HepG2 (cell line): ENCODE measurements around the gene CASP4. TPM values are rescaled to one million over a fixed set of nuclear protein-coding genes. Genes with fewer than 3 reads are reported as not detected.

Source experiments
- BHLHE40 ChIP-seq: IDR thresholded peaks from 2 replicates; pipeline ENCODE4 v1.6.1; 2011; ENCODE audit warnings: low read length, improper control_type of control experiment
- BRD4 ChIP-seq: sonication (generic); formaldehyde crosslinking; IDR thresholded peaks from 2 replicates; pipeline ENCODE4 v1.4.0; 2020; ENCODE audit warnings: missing genetic modification reagents
- ELF1 ChIP-seq: sonication (generic); formaldehyde crosslinking; IDR thresholded peaks from 2 replicates; pipeline ENCODE4 v1.4.0; 2020; ENCODE audit warnings: missing genetic modification reagents
- ELF3 ChIP-seq: IDR thresholded peaks from 2 replicates; pipeline ENCODE4 v1.6.1; 2016; ENCODE audit warnings: missing genetic modification reagents, missing compliant biosample characterization
- JUNB ChIP-seq: sonication (generic); formaldehyde crosslinking; IDR thresholded peaks from 2 replicates; pipeline ENCODE4 v1.8.0; 2022; ENCODE audit warnings: missing genetic modification reagents, mild to moderate bottlenecking, borderline replicate concordance
- JUND ChIP-seq: sonication (generic); formaldehyde crosslinking; IDR thresholded peaks from 2 replicates; pipeline ENCODE4 v1.8.0; 2022; ENCODE audit warnings: mild to moderate bottlenecking, missing genetic modification reagents
- MEF2D ChIP-seq: sonication (generic); formaldehyde crosslinking; IDR thresholded peaks from 2 replicates; pipeline ENCODE4 v1.5.1; 2020; ENCODE audit warnings: mild to moderate bottlenecking, missing genetic modification reagents
- NKX3-1 ChIP-seq: sonication (generic); formaldehyde crosslinking; IDR thresholded peaks from 2 replicates; pipeline ENCODE4 v1.5.0; 2020; ENCODE audit warnings: missing genetic modification reagents
- POLR2G ChIP-seq: fragments of 200-400 bp; formaldehyde crosslinking; IDR thresholded peaks from 2 replicates; pipeline ENCODE4 v1.6.1; 2018; ENCODE audit warnings: mild to moderate bottlenecking, low read depth, low read length, moderate library complexity
- SP2 ChIP-seq: sonication (generic); formaldehyde crosslinking; IDR thresholded peaks from 2 replicates; pipeline ENCODE4 v1.5.1; 2020; ENCODE audit warnings: mild to moderate bottlenecking, missing genetic modification reagents
- U2AF1 ChIP-seq: fragments of 200-400 bp; formaldehyde crosslinking; optimal IDR thresholded peaks from 2 replicates; pipeline ENCODE3; 2017; ENCODE audit warnings: mild to moderate bottlenecking, low read depth, low read length
- ZFY ChIP-seq: sonication (generic); formaldehyde crosslinking; IDR thresholded peaks from 2 replicates; pipeline ENCODE4 v1.4.0; 2020; ENCODE audit warnings: missing genetic modification reagents
- ZNF431 ChIP-seq: sonication (generic); formaldehyde crosslinking; IDR thresholded peaks from 2 replicates; pipeline ENCODE4 v1.9.0; 2022; ENCODE audit warnings: missing genetic modification reagents, low read depth, mild to moderate bottlenecking, borderline replicate concordance
- ZNF550 ChIP-seq: sonication (generic); formaldehyde crosslinking; IDR thresholded peaks from 2 replicates; pipeline ENCODE4 v1.4.0; 2020; ENCODE audit warnings: mild to moderate bottlenecking, missing genetic modification reagents, borderline replicate concordance
- ZNF556 ChIP-seq: sonication (generic); formaldehyde crosslinking; IDR thresholded peaks from 2 replicates; pipeline ENCODE4 v1.4.0; 2020; ENCODE audit warnings: mild to moderate bottlenecking, missing genetic modification reagents, borderline replicate concordance
- ZNF557 ChIP-seq: sonication (generic); formaldehyde crosslinking; IDR thresholded peaks from 2 replicates; pipeline ENCODE4 v1.4.0; 2020; ENCODE audit warnings: missing genetic modification reagents
- ZNF572 ChIP-seq: sonication (generic); formaldehyde crosslinking; IDR thresholded peaks from 2 replicates; pipeline ENCODE4 v1.5.1; 2020; ENCODE audit warnings: mild to moderate bottlenecking, missing genetic modification reagents
- ZNF644 ChIP-seq: IDR thresholded peaks from 2 replicates; pipeline ENCODE4 v1.6.1; 2016; ENCODE audit warnings: low read depth
- ZNF678 ChIP-seq: sonication (generic); formaldehyde crosslinking; IDR thresholded peaks from 2 replicates; pipeline ENCODE4 v1.4.0; 2020; ENCODE audit warnings: mild to moderate bottlenecking, missing genetic modification reagents
- polyA plus RNA-seq, 8 experiments: library from polyadenylated mRNA; depleted of rRNA in 3 of 8; stranded (reverse) in 7 of 8; unstranded in 1 of 8; fragments of >200 nt; fragmentation: Illumina TruSeq in 4 of 8; extraction: Trizol in 4 of 8; gene quantifications; 2 replicates each; pipeline versions ENCODE4 v1.2.1 to v1.2.3, GENCODE V29; 2011 to 2016; ENCODE audit warnings: low read depth in 4 of 8, missing spikeins in 1 of 8, mixed read lengths in 1 of 8; ENCODE audit not compliant: insufficient read depth in 1 of 8
- total RNA-seq, 5 experiments: library from RNA; depleted of rRNA; stranded (reverse); fragments of >200 nt; fragmentation: Illumina TruSeq; extraction: Trizol; gene quantifications; 2 replicates each; pipeline ENCODE4 v1.2.3, GENCODE V29; 2016; ENCODE audit warnings: low read depth in 1 of 5
- TF ChIP-seq, protein P1 (sequence below): sonication (generic); formaldehyde crosslinking; IDR thresholded peaks from 2 replicates; pipeline ENCODE4 v1.9.0; 2021; ENCODE audit warnings: missing genetic modification reagents, borderline replicate concordance
- TF ChIP-seq, protein P2 (sequence below): sonication (generic); formaldehyde crosslinking; IDR thresholded peaks from 2 replicates; pipeline ENCODE4 v1.8.1; 2023; ENCODE audit warnings: mild to moderate bottlenecking, missing genetic modification reagents, borderline replicate concordance
- TF ChIP-seq, protein P3 (sequence below): IDR thresholded peaks from 2 replicates; pipeline ENCODE4 v1.6.1; 2016; ENCODE audit warnings: missing compliant biosample characterization, missing genetic modification reagents, borderline replicate concordance
- TF ChIP-seq, protein P4 (sequence below): sonication (generic); formaldehyde crosslinking; IDR thresholded peaks from 2 replicates; pipeline ENCODE4 v1.4.0; 2020; ENCODE audit warnings: mild to moderate bottlenecking, missing genetic modification reagents
- TF ChIP-seq, protein P5 (sequence below): sonication (generic); formaldehyde crosslinking; IDR thresholded peaks from 2 replicates; pipeline ENCODE4 v1.4.0; 2020; ENCODE audit warnings: low read depth, mild to moderate bottlenecking, missing genetic modification reagents
- TF ChIP-seq, protein P6 (sequence below): IDR thresholded peaks from 2 replicates; pipeline ENCODE4 v1.6.1; 2016; ENCODE audit warnings: low read depth, control low read depth

Gene CASP4
- total and polyA plus RNA-seq, 2 of the 13 experiments (the other 11 are each of a cell fraction or from before 2014, with no cell fraction given): 56.4 to 69.8 TPM

DNA sequence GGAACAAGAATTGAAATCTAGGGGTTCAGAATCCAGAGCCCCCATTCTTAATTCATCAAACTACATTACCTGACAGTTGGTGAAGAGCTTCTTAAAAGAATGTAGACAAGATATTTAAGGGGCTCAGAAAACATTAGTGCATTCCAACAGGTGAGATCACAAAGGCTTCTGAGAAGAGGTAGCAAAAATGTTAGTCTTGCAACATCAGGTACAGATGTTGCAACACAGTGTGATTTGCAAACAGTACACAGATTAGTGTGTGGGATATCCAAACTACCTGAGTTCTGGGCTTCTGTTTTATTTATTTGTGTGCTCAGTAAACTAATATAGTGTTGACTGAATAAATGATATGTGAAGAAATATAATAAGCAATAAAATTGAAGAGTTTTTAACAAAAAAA is 11.8 kb downstream of the CASP4 start (continued):
- TF ChIP-seq, protein P1, sequence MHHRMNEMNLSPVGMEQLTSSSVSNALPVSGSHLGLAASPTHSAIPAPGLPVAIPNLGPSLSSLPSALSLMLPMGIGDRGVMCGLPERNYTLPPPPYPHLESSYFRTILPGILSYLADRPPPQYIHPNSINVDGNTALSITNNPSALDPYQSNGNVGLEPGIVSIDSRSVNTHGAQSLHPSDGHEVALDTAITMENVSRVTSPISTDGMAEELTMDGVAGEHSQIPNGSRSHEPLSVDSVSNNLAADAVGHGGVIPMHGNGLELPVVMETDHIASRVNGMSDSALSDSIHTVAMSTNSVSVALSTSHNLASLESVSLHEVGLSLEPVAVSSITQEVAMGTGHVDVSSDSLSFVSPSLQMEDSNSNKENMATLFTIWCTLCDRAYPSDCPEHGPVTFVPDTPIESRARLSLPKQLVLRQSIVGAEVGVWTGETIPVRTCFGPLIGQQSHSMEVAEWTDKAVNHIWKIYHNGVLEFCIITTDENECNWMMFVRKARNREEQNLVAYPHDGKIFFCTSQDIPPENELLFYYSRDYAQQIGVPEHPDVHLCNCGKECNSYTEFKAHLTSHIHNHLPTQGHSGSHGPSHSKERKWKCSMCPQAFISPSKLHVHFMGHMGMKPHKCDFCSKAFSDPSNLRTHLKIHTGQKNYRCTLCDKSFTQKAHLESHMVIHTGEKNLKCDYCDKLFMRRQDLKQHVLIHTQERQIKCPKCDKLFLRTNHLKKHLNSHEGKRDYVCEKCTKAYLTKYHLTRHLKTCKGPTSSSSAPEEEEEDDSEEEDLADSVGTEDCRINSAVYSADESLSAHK (CRISPR knock-in tag): no peak
- TF ChIP-seq ZNF557 (CRISPR knock-in tag) (no peak), JUND (CRISPR knock-in tag) (no peak), MEF2D (CRISPR knock-in tag) (no peak), ELF3 (CRISPR knock-in tag) (peak; percentile 57; the same call in 1 of the 2 replicates), BHLHE40 (no peak), ELF1 (CRISPR knock-in tag) (no peak), NKX3-1 (CRISPR knock-in tag) (no peak), ZNF572 (CRISPR knock-in tag) (no peak), ZNF431 (CRISPR knock-in tag) (no peak), SP2 (CRISPR knock-in tag) (no peak), ZNF678 (CRISPR knock-in tag) (no peak), ZNF556 (CRISPR knock-in tag) (no peak), U2AF1 (no peak), ZNF644 (CRISPR knock-in tag) (peak; percentile 59; the same call in 1 of the 2 replicates), ZNF550 (CRISPR knock-in tag) (no peak), ZFY (CRISPR knock-in tag) (no peak), JUNB (CRISPR knock-in tag) (no peak), POLR2G (no peak), BRD4 (CRISPR knock-in tag) (no peak)
- TF ChIP-seq, protein P2, sequence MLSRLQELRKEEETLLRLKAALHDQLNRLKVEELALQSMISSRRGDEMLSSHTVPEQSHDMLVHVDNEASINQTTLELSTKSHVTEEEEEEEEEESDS (CRISPR knock-in tag): no peak
- TF ChIP-seq, protein P3, sequence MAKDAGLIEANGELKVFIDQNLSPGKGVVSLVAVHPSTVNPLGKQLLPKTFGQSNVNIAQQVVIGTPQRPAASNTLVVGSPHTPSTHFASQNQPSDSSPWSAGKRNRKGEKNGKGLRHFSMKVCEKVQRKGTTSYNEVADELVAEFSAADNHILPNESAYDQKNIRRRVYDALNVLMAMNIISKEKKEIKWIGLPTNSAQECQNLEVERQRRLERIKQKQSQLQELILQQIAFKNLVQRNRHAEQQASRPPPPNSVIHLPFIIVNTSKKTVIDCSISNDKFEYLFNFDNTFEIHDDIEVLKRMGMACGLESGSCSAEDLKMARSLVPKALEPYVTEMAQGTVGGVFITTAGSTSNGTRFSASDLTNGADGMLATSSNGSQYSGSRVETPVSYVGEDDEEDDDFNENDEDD (CRISPR knock-in tag): no peak
- TF ChIP-seq, protein P4, sequence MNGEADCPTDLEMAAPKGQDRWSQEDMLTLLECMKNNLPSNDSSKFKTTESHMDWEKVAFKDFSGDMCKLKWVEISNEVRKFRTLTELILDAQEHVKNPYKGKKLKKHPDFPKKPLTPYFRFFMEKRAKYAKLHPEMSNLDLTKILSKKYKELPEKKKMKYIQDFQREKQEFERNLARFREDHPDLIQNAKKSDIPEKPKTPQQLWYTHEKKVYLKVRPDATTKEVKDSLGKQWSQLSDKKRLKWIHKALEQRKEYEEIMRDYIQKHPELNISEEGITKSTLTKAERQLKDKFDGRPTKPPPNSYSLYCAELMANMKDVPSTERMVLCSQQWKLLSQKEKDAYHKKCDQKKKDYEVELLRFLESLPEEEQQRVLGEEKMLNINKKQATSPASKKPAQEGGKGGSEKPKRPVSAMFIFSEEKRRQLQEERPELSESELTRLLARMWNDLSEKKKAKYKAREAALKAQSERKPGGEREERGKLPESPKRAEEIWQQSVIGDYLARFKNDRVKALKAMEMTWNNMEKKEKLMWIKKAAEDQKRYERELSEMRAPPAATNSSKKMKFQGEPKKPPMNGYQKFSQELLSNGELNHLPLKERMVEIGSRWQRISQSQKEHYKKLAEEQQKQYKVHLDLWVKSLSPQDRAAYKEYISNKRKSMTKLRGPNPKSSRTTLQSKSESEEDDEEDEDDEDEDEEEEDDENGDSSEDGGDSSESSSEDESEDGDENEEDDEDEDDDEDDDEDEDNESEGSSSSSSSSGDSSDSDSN (CRISPR knock-in tag): no peak
- TF ChIP-seq, protein P5, sequence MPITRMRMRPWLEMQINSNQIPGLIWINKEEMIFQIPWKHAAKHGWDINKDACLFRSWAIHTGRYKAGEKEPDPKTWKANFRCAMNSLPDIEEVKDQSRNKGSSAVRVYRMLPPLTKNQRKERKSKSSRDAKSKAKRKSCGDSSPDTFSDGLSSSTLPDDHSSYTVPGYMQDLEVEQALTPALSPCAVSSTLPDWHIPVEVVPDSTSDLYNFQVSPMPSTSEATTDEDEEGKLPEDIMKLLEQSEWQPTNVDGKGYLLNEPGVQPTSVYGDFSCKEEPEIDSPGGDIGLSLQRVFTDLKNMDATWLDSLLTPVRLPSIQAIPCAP (CRISPR knock-in tag): no peak
- TF ChIP-seq, protein P6, sequence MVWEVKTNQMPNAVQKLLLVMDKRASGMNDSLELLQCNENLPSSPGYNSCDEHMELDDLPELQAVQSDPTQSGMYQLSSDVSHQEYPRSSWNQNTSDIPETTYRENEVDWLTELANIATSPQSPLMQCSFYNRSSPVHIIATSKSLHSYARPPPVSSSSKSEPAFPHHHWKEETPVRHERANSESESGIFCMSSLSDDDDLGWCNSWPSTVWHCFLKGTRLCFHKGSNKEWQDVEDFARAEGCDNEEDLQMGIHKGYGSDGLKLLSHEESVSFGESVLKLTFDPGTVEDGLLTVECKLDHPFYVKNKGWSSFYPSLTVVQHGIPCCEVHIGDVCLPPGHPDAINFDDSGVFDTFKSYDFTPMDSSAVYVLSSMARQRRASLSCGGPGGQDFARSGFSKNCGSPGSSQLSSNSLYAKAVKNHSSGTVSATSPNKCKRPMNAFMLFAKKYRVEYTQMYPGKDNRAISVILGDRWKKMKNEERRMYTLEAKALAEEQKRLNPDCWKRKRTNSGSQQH (CRISPR knock-in tag): no peak
